PC-3 (cell line): ENCODE measurements around the gene AOPEP. TPM values are rescaled to one million over a fixed set of nuclear protein-coding genes. Genes with fewer than 3 reads are reported as not detected.
A peak's percentile ranks its signal among the peaks of the same experiment; 100 is the strongest.

Experiments used
- ATAC-seq: fragments of 200-7000 bp; cut with Tn5 transposase; 2 replicates; pipeline ENCODE4 v1.9.1; 2020; ENCODE audit warnings: mild to moderate bottlenecking, moderate library complexity
- BruUV-seq: library from RNA; stranded (reverse); fragments of 400-500 nt; replicated peaks from 2 replicates; lab custom pipeline; 2021; lab: Mats Ljungman, UMichigan
- CTCF ChIA-PET: fragments of 300-600 bp; sonication (Branson Sonifier 250); formaldehyde crosslinking; loops from one replicate; lab custom pipeline; 2022; ENCODE audit warnings: antibody characterized with exemption; lab: Charles Lee
- POLR2A ChIA-PET: fragments of 300-600 bp; sonication (Branson Sonifier 250); formaldehyde crosslinking; loops from one replicate; lab custom pipeline; 2022; ENCODE audit warnings: antibody characterized with exemption; ENCODE audit not compliant: unreplicated experiment; lab: Charles Lee
- DNase-seq: peaks from one replicate; pipeline ENCODE4 v3.0.0-alpha.2; 2015
- H2AFZ ChIP-seq: fragments of 300-600 bp; sonication (generic); 2 replicates; pipeline ENCODE4 v1.6.0; 2016; ENCODE audit warnings: antibody characterized with exemption, low read length
- H3F3A ChIP-seq: fragments of 300-600 bp; sonication (generic); one replicate; pipeline ENCODE4 v1.6.0; 2017; ENCODE audit warnings: antibody characterized with exemption, low read length, control low read depth, mild to moderate bottlenecking; ENCODE audit not compliant: unreplicated experiment
- H3K27ac ChIP-seq: fragments of 300-600 bp; sonication (generic); 2 replicates; pipeline ENCODE4 v1.5.1; 2016; ENCODE audit warnings: mild to moderate bottlenecking, low read length
- H3K27me3 ChIP-seq: fragments of 300-600 bp; sonication (generic); 2 replicates; pipeline ENCODE4 v1.6.1; 2016; ENCODE audit warnings: low read length, mixed read lengths
- H3K36me3 ChIP-seq: fragments of 300-600 bp; sonication (generic); 2 replicates; pipeline ENCODE4 v1.6.1; 2016; ENCODE audit warnings: low read depth, mixed run types, low read length, mixed read lengths
- H3K4me1 ChIP-seq: fragments of 300-600 bp; sonication (generic); 2 replicates; pipeline ENCODE4 v1.5.1; 2016; ENCODE audit warnings: low read length; ENCODE audit not compliant: insufficient read depth
- H3K4me2 ChIP-seq: fragments of 300-600 bp; sonication (generic); 2 replicates; pipeline ENCODE4 v1.6.0; 2016; ENCODE audit warnings: low read length
- H3K4me3 ChIP-seq: fragments of 300-600 bp; sonication (generic); 2 replicates; pipeline ENCODE4 v1.5.1; 2016; ENCODE audit warnings: mild to moderate bottlenecking, low read length, mixed read lengths
- H3K79me2 ChIP-seq: fragments of 300-600 bp; sonication (generic); 2 replicates; pipeline ENCODE4 v1.6.1; 2017; ENCODE audit warnings: low read length, mixed read lengths
- H3K9ac ChIP-seq: fragments of 300-600 bp; sonication (generic); 2 replicates; pipeline ENCODE4 v1.6.0; 2016; ENCODE audit warnings: mild to moderate bottlenecking, low read length
- H3K9me2 ChIP-seq: fragments of 300-600 bp; sonication (generic); replicated peaks from 2 replicates; pipeline ENCODE4 v1.6.1; 2016; ENCODE audit warnings: mixed run types, low read length, mixed read lengths
- H3K9me3 ChIP-seq: fragments of 300-600 bp; sonication (generic); 2 replicates; pipeline ENCODE4 v1.6.1; 2016; ENCODE audit warnings: low read length, mixed read lengths
- H4K20me1 ChIP-seq: fragments of 300-600 bp; sonication (generic); 2 replicates; pipeline ENCODE4 v1.6.1; 2016; ENCODE audit warnings: low read length, mixed read lengths
- CTCF ChIP-seq: fragments of 300-600 bp; sonication (generic); conservative IDR thresholded peaks from 2 replicates; pipeline ENCODE4 v1.5.1; 2017; ENCODE audit warnings: antibody characterized with exemption, low read depth, mild to moderate bottlenecking, low read length
- EZH2 ChIP-seq: fragments of 300-600 bp; sonication (generic); IDR thresholded peaks from one replicate; pipeline ENCODE4 v1.6.1; 2017; ENCODE audit warnings: antibody characterized with exemption, mild to moderate bottlenecking, low read length; ENCODE audit not compliant: unreplicated experiment
- EZH2phosphoT487 ChIP-seq: fragments of 300-600 bp; sonication (generic); IDR thresholded peaks from 2 replicates; pipeline ENCODE4 v1.6.1; 2018; ENCODE audit warnings: mild to moderate bottlenecking, antibody characterized with exemption, low read length, borderline replicate concordance
- intact Hi-C: fragments of 100-400 bp; cut with micrococcal nuclease; formaldehyde crosslinking; loops from 2 replicates; pipeline ENCODE4 v1.9.0; 2023
- total RNA-seq: library from RNA; depleted of rRNA; stranded (reverse); fragments of >200 nt; gene quantifications from 2 replicates; pipeline ENCODE4 v1.2.3, GENCODE V29; 2014

Gene AOPEP
- total RNA-seq, 1 experiment from 2014 or later = 23.1 TPM

GRCh38 chr9:95005278-95006143, 279.0 kb downstream of the AOPEP start:
- no peaks in the 10 kb centered on the region for H4K20me1 ChIP-seq
- ChIA-PET CTCF (no interaction called here), POLR2A (no interaction called here)
- H3F3A ChIP-seq = no peaks in the 10 kb centered on the region
- DNase-seq (peak; percentile 4), ATAC-seq (peak; percentile 8; the same call in 1 of the 2 replicates)
- no peak for TF ChIP-seq EZH2
- no peak for TF ChIP-seq EZH2phosphoT487
- no peak for TF ChIP-seq CTCF
- no peaks in the 10 kb centered on the region for H3K9me2 ChIP-seq
- H3K4me1 ChIP-seq = peaks cover 33% of the 10 kb centered on the region
- no peaks in the 10 kb centered on the region for H3K27me3 ChIP-seq
- TSS peak; percentile 55 for BruUV-seq
- H2AFZ ChIP-seq = no peak overlapping the region
- H3K9me3 ChIP-seq = no peaks in the 10 kb centered on the region
- H3K79me2 ChIP-seq = peaks cover 58% of the 10 kb centered on the region
- H3K27ac ChIP-seq = peak overlapping the region; percentile 81
- H3K4me2 ChIP-seq = peak overlapping the region; percentile 87
- peak overlapping the region; percentile 87 for H3K4me3 ChIP-seq
- intact Hi-C loops = loop anchor here (2.0 to 5.0 kb wide), 5 partner anchors 42 to 223 kb away; no protein-coding TSS in a partner anchor
- peaks cover 4% of the 10 kb centered on the region for H3K36me3 ChIP-seq
- peak overlapping the region; percentile 91 for H3K9ac ChIP-seq

- ATAC-seq (no peak), DNase-seq (no peak)
- no peaks in the 10 kb centered on the region for H3K9me3 ChIP-seq
- no peaks in the 10 kb centered on the region for H3K27me3 ChIP-seq
- no peaks in the 10 kb centered on the region for H4K20me1 ChIP-seq
- TF ChIP-seq EZH2phosphoT487 (no peak), CTCF (no peak), EZH2 (no peak)
- intact Hi-C loops = loop anchor here (2.0 to 5.0 kb wide), 4 partner anchors 40 to 139 kb away; no protein-coding TSS in a partner anchor
- H3K9me2 ChIP-seq = no peaks in the 10 kb centered on the region
- no TSS peak for BruUV-seq
- peak overlapping the region; percentile 5 for H3K27ac ChIP-seq
- peaks cover 67% of the 10 kb centered on the region for H3K79me2 ChIP-seq
- CTCF ChIA-PET = no interaction called here
- H3K4me1 ChIP-seq = peaks cover 33% of the 10 kb centered on the region
- no peak overlapping the region for H3K9ac ChIP-seq
- peaks cover 4% of the 10 kb centered on the region for H3K36me3 ChIP-seq
- peak overlapping the region; percentile 87 for H3K4me3 ChIP-seq
- POLR2A ChIA-PET = no interaction called here
- peak overlapping the region; percentile 87 for H3K4me2 ChIP-seq
- H2AFZ ChIP-seq = no peak overlapping the region
- H3F3A ChIP-seq = no peaks in the 10 kb centered on the region
These were observed 280.8 kb downstream of the AOPEP start for GRCh38 chr9:95007226-95007869.
